AG09319 (cell line): ENCODE measurements around the gene PRAMEF5.
"Not testable (repeated sequence)": the region's sequence is repeated elsewhere in the genome, so short reads cannot be mapped to it uniquely, and the experiment has no call there.

Experiments used
- DNase-seq: peaks from one replicate; pipeline ENCODE4 v3.0.0-alpha.2; 2010; ENCODE audit warnings: low read depth; ENCODE audit errors: extremely low read depth

PRAMEF5 gene

DNA sequence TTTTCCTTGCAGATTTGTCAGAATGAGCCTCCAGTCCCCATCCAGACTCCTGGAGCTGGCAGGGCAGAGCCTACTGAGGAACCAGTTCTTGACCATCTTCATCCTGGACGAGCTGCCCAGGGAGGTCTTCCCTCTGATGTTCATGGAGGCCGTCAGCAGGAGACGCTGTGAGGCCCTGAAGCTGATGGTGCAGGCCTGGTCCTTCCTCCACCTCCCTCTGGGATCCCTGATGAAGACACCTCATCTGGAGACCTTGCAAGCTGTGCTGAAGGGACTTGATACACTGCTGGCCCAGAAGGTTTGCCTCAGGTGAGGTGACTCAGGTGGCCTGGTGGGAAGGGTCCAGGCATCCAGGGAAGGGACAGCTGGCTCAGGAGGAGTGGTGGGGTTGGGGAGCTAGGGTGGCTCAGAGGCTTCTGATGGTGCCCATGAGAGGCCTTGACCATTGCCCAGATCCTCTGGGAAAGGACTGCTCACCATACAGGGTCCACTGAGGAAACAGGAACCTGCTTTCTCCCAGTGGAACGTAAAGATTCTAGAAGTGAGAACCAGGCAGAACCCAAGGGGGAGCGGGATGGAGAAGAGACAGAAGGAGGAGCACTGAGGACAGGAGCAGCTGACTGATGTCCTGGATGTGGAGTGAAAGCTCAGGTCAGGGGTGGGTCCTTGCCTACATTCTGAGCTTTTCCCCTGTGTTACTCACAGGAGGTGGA is 8.0 kb upstream of the PRAMEF5 start:
- not testable (repeated sequence) for DNase-seq

DNA sequence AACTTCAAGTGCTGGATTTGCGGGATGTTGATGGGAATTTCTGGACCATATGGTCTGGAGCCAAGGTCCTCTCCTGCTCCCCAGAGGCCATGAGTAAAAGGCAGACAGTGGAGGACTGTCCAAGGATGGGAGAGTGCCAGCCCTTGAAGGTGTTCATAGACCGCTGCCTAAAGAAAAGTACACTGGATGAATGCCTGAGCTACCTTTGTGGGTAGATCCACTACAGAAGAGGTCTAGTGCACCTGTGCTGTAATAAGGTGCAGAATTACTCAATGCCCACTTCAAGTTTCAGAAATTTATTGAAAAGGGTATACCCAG is 7.5 kb upstream of the PRAMEF5 start:
- not testable (repeated sequence) for DNase-seq

DNA sequence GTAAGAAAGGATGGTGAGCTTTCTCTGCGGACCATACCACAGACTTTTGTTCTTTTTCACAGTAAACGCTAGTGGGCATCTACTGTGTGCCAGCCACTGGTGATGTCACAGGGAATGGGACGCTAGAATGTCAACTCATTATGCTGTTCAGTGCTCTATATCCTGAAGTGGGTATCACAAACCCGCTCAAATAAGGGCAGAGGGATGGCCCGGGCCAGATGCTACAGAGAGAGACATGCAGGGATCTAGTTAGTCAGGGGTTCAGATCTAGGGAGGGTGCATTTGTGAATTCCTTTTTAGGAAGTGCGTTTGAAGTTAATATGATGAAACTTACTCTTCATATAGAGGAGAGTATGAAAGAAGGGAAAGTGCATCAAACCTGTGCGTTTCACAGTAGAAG is 6.9 kb upstream of the PRAMEF5 start:
- DNase-seq: not testable (repeated sequence)

DNA sequence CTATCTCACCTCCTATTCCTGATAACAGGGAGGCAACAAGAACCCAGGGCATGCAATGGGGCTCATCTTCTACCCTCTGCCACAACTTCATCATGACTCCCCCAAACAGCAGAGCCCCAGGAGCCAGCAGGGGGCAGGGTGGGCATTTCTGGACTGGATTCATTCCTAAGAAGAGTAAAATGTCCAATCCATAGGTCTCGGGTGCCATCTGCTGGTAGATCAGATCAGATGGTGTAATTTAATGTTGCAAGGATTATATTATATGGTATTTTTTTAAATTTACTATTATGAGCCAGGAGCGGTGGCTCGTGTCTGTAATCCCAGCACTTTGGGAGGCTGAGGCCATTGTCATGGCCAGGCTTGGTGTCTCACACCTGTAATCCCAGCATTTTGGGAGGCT is 11.1 kb downstream of the PRAMEF5 start:
- not testable (repeated sequence) for DNase-seq

- DNase-seq: not testable (repeated sequence)
These were observed 23.0 kb downstream of the PRAMEF5 start for GRCh38 chr1:13277016-13277415.

DNA sequence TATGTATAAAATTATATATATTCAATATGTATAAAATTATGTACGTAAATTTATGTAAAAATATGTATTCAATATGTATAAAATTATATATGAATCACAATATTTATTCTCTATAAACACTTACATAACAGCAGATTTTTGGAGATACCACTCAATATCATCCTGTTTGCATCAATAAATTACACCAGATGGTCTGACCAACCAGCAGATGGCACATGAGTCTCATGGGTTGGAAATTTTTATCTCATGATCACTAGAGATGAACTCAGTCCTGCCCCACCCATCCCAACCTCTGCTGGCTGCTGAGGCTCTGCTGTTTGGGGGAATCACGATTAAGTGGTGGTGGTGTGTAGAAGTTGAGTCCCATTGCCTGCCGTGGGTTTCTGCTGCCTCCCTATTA is 25.6 kb downstream of the PRAMEF5 start:
- not testable (repeated sequence) for DNase-seq

DNA sequence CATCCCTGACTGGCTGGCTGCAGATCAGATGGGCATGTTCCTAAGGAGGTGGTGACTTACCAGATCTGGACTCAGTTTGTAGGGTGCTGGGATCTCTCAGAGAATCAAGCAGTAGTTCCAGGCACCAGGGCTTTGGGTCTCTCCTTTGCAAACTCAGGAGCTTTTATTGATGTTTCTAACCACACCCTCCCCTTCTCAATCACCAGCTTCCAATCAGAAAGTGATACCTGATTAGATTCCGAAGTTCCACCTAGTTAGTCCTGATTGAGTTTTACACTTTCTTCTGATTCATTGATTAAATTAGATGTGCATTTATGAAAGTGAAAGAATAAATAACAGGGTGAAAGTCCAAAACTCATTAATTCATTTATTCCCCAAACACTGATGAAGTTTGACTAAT is 31.0 kb downstream of the PRAMEF5 start, which contains the start of gene PRAMEF8:
Gene PRAMEF8 (minus strand): TSS at position 101 of the 400 bp plus-strand sequence. CDS start 1,046 bp downstream, outside the sequence.
- DNase-seq: not testable (repeated sequence)

DNA sequence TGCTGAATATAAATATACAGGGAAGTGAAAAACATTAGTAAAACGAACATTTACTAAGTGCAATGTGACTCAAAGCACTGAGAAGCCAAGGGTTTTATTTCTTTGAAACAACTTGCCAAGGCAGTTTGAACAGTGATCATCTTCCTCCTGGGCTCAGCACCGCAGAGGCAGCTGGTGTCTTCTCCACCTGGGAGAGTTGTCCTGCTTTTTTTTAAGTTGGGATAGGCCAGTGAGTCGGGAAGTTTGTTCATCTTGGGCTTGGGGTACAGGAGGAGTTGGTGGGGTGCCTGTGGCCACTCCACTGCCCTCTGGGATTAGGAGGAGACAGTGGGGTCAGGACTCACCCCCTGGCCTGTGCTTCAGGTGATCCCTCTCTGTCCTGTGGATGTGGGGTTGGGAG is 35.0 kb downstream of the PRAMEF5 start:
- not testable (repeated sequence) for DNase-seq

DNA sequence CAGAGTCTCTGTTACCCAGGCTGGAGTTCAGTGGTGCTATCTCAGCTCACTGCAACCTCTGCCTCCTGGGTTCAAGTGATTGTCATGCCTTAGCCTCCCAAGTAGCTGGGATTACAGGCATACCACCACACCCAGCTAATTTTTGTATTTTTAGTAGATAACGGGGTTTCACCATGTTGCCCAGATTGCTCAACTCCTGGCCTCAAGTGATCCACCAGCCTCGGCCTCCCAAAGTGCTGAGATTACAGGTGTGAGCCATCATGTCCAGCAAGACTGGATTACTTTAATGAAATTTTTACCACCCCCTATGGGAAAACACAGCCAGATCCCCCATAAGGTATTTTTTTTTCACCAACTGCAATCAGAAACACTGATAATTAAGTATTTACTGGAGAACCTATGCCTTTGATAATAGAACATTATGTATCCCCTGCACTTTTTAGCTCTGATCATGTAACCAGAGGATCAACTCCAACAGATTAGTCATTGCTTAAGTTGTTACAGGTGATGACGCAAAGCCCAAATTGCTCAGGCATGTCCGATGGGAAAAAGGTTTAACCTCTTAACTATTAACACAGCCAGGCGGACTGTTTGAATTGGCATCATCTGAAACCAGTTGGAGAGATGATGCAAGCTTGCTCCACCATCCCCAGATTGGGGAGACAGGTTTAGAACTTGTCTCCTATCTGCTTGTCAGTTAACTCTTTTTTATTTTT is 43.4 kb downstream of the PRAMEF5 start:
- DNase-seq: not testable (repeated sequence)

DNA sequence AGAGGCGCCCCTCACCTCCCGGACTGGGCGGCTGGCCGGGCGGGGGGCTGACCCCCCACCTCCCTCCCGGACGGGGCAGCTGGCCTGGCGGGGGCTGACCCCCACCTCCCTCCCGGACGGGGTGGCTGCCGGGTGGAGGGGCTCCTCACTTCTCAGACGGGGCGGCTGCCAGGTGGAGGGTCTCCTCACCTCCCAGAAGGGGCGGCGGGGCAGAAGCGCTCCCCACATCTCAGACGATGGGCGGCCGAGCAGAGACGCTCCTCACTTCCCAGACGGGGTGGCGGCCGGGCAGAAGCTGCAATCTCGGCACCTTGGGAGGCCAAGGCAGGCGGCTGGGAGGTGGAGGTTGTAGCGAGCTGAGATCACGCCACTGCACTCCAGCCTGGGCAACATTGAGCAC is 44.7 kb downstream of the PRAMEF5 start:
- DNase-seq: not testable (repeated sequence)

DNA sequence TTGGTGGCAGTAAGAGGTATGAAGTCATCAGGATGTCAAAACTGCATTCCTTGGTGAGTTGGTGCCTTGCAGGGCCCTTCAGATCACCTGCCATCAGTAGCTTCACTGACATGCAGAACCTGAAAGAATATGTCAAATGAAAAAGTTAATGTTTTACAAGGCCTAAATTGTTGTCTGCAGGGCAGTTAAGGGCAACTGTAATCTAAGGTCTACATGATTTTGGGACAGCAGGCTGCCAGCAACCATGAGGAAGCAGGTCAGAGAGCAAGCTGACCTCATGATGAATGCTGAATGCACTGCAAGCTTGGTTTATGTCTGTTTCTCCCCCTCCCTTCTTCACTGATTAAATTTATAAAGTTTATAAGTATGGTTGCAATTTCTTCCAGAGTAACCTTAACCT is 48.2 kb downstream of the PRAMEF5 start:
- DNase-seq: not testable (repeated sequence)

- not testable (repeated sequence) for DNase-seq
These were observed 49.2 kb downstream of the PRAMEF5 start, which contains the start of gene PRAMEF33 for GRCh38 chr1:13303239-13303638. Gene PRAMEF33 (plus strand): TSS chr1:13303539. CDS start chr1:13305955, 2,416 bp downstream.
